GM13977 (cell line): Measurements from ENCODE around the gene SERPING1.

ENCODE experiments used
- DNase-seq: peaks from one replicate; pipeline ENCODE4 v3.0.0; 2012; ENCODE audit warnings: low spot score
- CTCF ChIP-seq: IDR thresholded peaks from 2 replicates; pipeline ENCODE4 v1.5.1; 2012; ENCODE audit warnings: mild to moderate bottlenecking, control low read depth; ENCODE audit not compliant: insufficient read depth; ENCODE audit errors: extremely low read depth, missing control alignments
- in situ Hi-C: fragments of 300-500 bp; cut with MboI; formaldehyde crosslinking; loops from one replicate; pipeline ENCODE4 v1.12.0; 2022; ENCODE audit warnings: low sequenced_read_pairs, low pct_unique_long_range_greater_than_20kb, mixed read lengths, inconsistent platforms; ENCODE audit not compliant: unreplicated experiment

SERPING1 gene

GRCh38 chr11:57630171-57630570 lies 32.7 kb downstream of the SERPING1 start:
- DNase-seq: no peak
- in situ Hi-C loops: loop anchor here (25.0 kb wide), 1 partner anchor 268 kb away; no protein-coding TSS in a partner anchor
- no peak for TF ChIP-seq CTCF

GRCh38 chr11:57632116-57632515 lies 34.6 kb downstream of the SERPING1 start:
- no peak for DNase-seq
- no peak for TF ChIP-seq CTCF
- in situ Hi-C loops: loop anchor here (25.0 kb wide), 1 partner anchor 270 kb away; no protein-coding TSS in a partner anchor

- TF ChIP-seq CTCF: no peak
- DNase-seq: no peak
- in situ Hi-C loops: loop anchor here (25.0 kb wide), 1 partner anchor 271 kb away; no protein-coding TSS in a partner anchor
Observed at GRCh38 chr11:57633394-57634070, 36.0 kb downstream of the SERPING1 start.

- TF ChIP-seq CTCF: no peak
- in situ Hi-C loops: loop anchor here (25.0 kb wide), 1 partner anchor 272 kb away; no protein-coding TSS in a partner anchor
- no peak for DNase-seq
Observed at GRCh38 chr11:57634311-57634710, 36.8 kb downstream of the SERPING1 start.

GRCh38 chr11:57635246-57635645 lies 37.8 kb downstream of the SERPING1 start:
- no peak for DNase-seq
- in situ Hi-C loops: loop anchor here (25.0 kb wide), 1 partner anchor 273 kb away; no protein-coding TSS in a partner anchor
- TF ChIP-seq CTCF: no peak

GRCh38 chr11:57637626-57638004 lies 40.1 kb downstream of the SERPING1 start:
- TF ChIP-seq CTCF: no peak
- no peak for DNase-seq
- in situ Hi-C loops: loop anchor here (25.0 kb wide), 1 partner anchor 275 kb away; no protein-coding TSS in a partner anchor
